Pons (tissue), 1 donor: ENCODE measurements around the gene NOSTRIN.
"Not testable (repeated sequence)": the region's sequence is repeated elsewhere in the genome, so short reads cannot be mapped to it uniquely, and the experiment has no call there.

ENCODE experiments used
- DNase-seq: peaks from one replicate; pipeline ENCODE4 v3.0.0-alpha.2; 2016; ENCODE audit warnings: low spot score

Gene NOSTRIN

GRCh38 chr2:168819829-168820489 lies 17.5 kb downstream of the NOSTRIN start:
- no peak for DNase-seq

GRCh38 chr2:168821577-168821976 lies 19.1 kb downstream of the NOSTRIN start:
- DNase-seq, result no peak

GRCh38 chr2:168821992-168822391 lies 19.6 kb downstream of the NOSTRIN start:
- DNase-seq, result no peak

- no peak for DNase-seq
Observed at GRCh38 chr2:168825126-168825525, 22.7 kb downstream of the NOSTRIN start.

GRCh38 chr2:168830958-168831357 lies 28.5 kb downstream of the NOSTRIN start:
- DNase-seq, result no peak

GRCh38 chr2:168831662-168832061 lies 29.2 kb downstream of the NOSTRIN start:
- no peak for DNase-seq

- DNase-seq, result no peak
Observed at GRCh38 chr2:168835969-168836368, 33.5 kb downstream of the NOSTRIN start.

GRCh38 chr2:168841445-168841844 lies 39.0 kb downstream of the NOSTRIN start:
- DNase-seq, result no peak

GRCh38 chr2:168843253-168843652 lies 40.8 kb downstream of the NOSTRIN start:
- no peak for DNase-seq

- no peak for DNase-seq
Observed at GRCh38 chr2:168848225-168848624, 45.8 kb downstream of the NOSTRIN start.

GRCh38 chr2:168849610-168850009 lies 47.2 kb downstream of the NOSTRIN start:
- no peak for DNase-seq

GRCh38 chr2:168850846-168851245 lies 48.4 kb downstream of the NOSTRIN start:
- no peak for DNase-seq

GRCh38 chr2:168851674-168852320 lies 49.4 kb downstream of the NOSTRIN start:
- DNase-seq, result no peak

GRCh38 chr2:168852481-168852880 lies 50.0 kb downstream of the NOSTRIN start:
- no peak for DNase-seq

GRCh38 chr2:168853471-168853870 lies 51.0 kb downstream of the NOSTRIN start:
- no peak for DNase-seq

GRCh38 chr2:168854651-168855050 lies 52.2 kb downstream of the NOSTRIN start:
- no peak for DNase-seq

GRCh38 chr2:168855601-168856000 lies 53.2 kb downstream of the NOSTRIN start:
- DNase-seq, result no peak

- no peak for DNase-seq
Observed at GRCh38 chr2:168858146-168858545, 55.7 kb downstream of the NOSTRIN start.

- not testable (repeated sequence) for DNase-seq
Observed at GRCh38 chr2:168867164-168867563, 64.7 kb downstream of the NOSTRIN start.

- not testable (repeated sequence) for DNase-seq
Observed at GRCh38 chr2:168870369-168870768, 67.9 kb downstream of the NOSTRIN start.

GRCh38 chr2:168870824-168871223 lies 68.4 kb downstream of the NOSTRIN start:
- not testable (repeated sequence) for DNase-seq

GRCh38 chr2:168874368-168875054 lies 72.1 kb downstream of the NOSTRIN start:
- no peak for DNase-seq

- not testable (repeated sequence) for DNase-seq
Observed at GRCh38 chr2:168882163-168882562, 79.7 kb downstream of the NOSTRIN start.
